Measurements from ENCODE around the gene MUC3A. TPM values are rescaled to one million over a fixed set of nuclear protein-coding genes. Genes with fewer than 3 reads are reported as not detected.
"Not testable (repeated sequence)": the region's sequence is repeated elsewhere in the genome, so short reads cannot be mapped to it uniquely, and the experiment has no call there.

The MUC3A gene
- total RNA-seq, 4 donors from 2014 or later: 0.04 to 0.71 (median 0.32) TPM; not detected in 1

- intact Hi-C loops (cut with DNase I; ENCODE audit: low total_unique reads) (no loop called here), in situ Hi-C loops (cut with MboI; ENCODE audit: low sequenced_read_pairs in 4 of 4) (no loop called here)
- Histone ChIP-seq H3K4me3 (no peak overlapping the region), H3K27me3 (no peaks in the 10 kb centered on the region), H3K4me1 (peaks cover 0 to 3% of the 10 kb centered on the region in 2 donors), H3K9me3 (no peaks in the 10 kb centered on the region), H3K36me3 (no peaks in the 10 kb centered on the region), H3K27ac (no peak overlapping the region)
- DNase-seq: no peak
- ATAC-seq: no peak
- TF ChIP-seq POLR2A (IDR thresholded peaks at IDR 0.05) (no peak), CTCF (IDR thresholded peaks at IDR 0.05 in 4 of 5, conservative IDR thresholded peaks at IDR 0.05 in 1 of 5) (no peak)
Measured at GRCh38 chr7:100921039-100921438, 28.3 kb upstream of the MUC3A start.

- DNase-seq; H3K27me3 ChIP-seq; H3K4me3 ChIP-seq; H3K36me3 ChIP-seq; H3K27ac ChIP-seq; H3K4me1 ChIP-seq; ATAC-seq; intact Hi-C loops (cut with DNase I; ENCODE audit: low total_unique reads); H3K9me3 ChIP-seq; in situ Hi-C loops (cut with MboI; ENCODE audit: low sequenced_read_pairs in 4 of 4): not testable (repeated sequence)
Measured at GRCh38 chr7:100923616-100924015, 25.7 kb upstream of the MUC3A start.

GRCh38 chr7:100929808-100930174, 19.5 kb upstream of the MUC3A start:
- H3K36me3 ChIP-seq: no peaks in the 10 kb centered on the region
- H3K27me3 ChIP-seq: no peaks in the 10 kb centered on the region
- ATAC-seq (no peak), DNase-seq (no peak)
- no peak overlapping the region for H3K27ac ChIP-seq
- H3K4me1 ChIP-seq: no peaks in the 10 kb centered on the region
- in situ Hi-C loops (cut with MboI; ENCODE audit: low sequenced_read_pairs in 4 of 4): no loop called here
- no peak overlapping the region for H3K4me3 ChIP-seq
- TF ChIP-seq POLR2A (IDR thresholded peaks at IDR 0.05) (no peak), CTCF (IDR thresholded peaks at IDR 0.05 in 4 of 5, conservative IDR thresholded peaks at IDR 0.05 in 1 of 5) (no peak)
- intact Hi-C loops (cut with DNase I; ENCODE audit: low total_unique reads): no loop called here
- H3K9me3 ChIP-seq: no peaks in the 10 kb centered on the region

- intact Hi-C loops (cut with DNase I; ENCODE audit: low total_unique reads) (no loop called here), in situ Hi-C loops (cut with MboI; ENCODE audit: low sequenced_read_pairs in 4 of 4) (no loop called here)
- Histone ChIP-seq H3K27me3 (no peaks in the 10 kb centered on the region), H3K4me1 (no peaks in the 10 kb centered on the region), H3K4me3 (no peak overlapping the region), H3K27ac (no peak overlapping the region), H3K36me3 (no peaks in the 10 kb centered on the region), H3K9me3 (no peaks in the 10 kb centered on the region)
- no peak for DNase-seq
- TF ChIP-seq POLR2A (IDR thresholded peaks at IDR 0.05) (no peak), CTCF (IDR thresholded peaks at IDR 0.05 in 4 of 5, conservative IDR thresholded peaks at IDR 0.05 in 1 of 5) (no peak)
- no peak for ATAC-seq
Measured at GRCh38 chr7:100933734-100934133, 15.6 kb upstream of the MUC3A start.

- H3K4me3 ChIP-seq; in situ Hi-C loops (cut with MboI; ENCODE audit: low sequenced_read_pairs in 4 of 4); ATAC-seq; H3K9me3 ChIP-seq; intact Hi-C loops (cut with DNase I; ENCODE audit: low total_unique reads); H3K4me1 ChIP-seq; H3K27me3 ChIP-seq; H3K27ac ChIP-seq; DNase-seq; H3K36me3 ChIP-seq: not testable (repeated sequence)
Measured at GRCh38 chr7:100935381-100935780, 14.0 kb upstream of the MUC3A start.

GRCh38 chr7:100936167-100936566, 13.2 kb upstream of the MUC3A start:
- H3K27ac ChIP-seq; H3K27me3 ChIP-seq; DNase-seq; H3K4me1 ChIP-seq; H3K9me3 ChIP-seq; H3K36me3 ChIP-seq; H3K4me3 ChIP-seq; intact Hi-C loops (cut with DNase I; ENCODE audit: low total_unique reads); ATAC-seq; in situ Hi-C loops (cut with MboI; ENCODE audit: low sequenced_read_pairs in 4 of 4): not testable (repeated sequence)
